GOT3 (cell line): ENCODE results near the gene C10orf90.

Experiments
- DNase-seq: peaks from one replicate; lab custom pipeline; 2025; ENCODE audit warnings: mixed read lengths; lab: John Stamatoyannopoulos, UW

The C10orf90 gene

DNA sequence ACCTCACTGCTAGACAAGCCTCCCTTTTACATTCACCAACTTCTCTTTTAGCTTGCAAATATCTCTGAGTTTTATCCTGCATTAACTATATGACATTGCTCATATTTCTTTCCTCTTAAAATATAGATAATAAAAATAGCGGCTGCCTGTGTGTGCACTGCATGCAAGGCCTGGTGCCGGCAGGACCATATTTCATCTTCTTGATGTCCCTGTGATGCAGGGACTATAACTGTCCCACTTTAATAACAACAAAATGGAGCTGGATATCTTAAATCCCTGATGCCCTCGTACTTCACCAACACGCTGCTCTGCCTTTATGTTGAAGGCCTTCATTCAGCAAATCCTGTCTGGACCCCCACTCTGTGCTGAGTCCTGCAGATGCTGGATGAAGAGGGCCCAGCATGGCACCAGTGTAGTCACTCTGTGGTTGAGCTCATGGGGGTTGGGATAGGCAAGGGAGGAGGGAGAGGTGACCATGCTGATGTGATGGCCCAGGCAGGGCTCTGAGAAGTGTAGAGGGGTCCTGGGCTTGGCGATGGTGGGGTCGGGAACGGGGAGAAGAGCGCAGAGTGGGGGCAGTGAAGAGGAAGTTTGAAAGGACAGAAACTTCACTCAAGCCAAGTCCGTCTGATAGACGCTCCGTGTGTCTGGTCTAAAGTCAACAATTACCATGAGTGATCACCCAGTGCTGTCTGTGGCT lies 40.4 kb downstream of the C10orf90 start:
- no peak for DNase-seq

DNA sequence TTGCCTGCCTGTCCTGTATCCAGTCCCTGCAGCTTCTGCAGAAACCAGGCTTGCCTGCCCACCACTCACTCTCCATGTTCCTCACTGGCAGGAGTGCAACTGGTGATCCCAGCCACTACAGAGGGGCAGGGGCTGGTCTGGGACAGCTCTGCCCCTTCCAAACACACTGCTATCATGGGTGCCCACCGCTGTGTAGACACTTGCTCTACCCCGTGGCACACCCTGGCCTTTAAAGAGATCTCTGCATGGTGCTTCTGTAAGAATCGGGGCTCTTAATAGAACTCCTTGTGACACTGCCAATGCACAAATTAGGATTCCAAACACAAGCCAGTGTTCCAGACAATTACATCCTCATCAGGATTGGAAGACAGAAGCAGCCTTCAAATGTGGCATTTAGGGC lies 41.7 kb downstream of the C10orf90 start:
- no peak for DNase-seq

DNA sequence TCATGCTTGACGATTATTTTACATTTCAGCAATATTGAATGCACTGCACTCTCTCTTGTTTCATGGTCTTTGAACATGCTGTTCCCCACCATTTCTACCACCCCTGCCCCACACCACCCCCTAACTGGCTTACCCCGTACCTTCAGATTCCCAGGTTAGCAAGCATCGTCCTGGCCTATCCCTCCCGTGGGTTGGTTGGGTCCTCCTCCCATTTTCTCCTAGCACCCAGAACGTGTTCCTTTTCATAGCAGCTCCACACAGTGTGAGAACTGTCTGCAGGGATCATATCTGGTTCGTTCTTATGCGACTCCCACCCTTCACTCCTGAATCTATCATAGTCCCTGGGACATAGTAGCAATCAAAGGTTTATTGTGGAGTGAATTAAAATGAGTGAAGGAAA lies 48.6 kb downstream of the C10orf90 start:
- DNase-seq: no peak

DNA sequence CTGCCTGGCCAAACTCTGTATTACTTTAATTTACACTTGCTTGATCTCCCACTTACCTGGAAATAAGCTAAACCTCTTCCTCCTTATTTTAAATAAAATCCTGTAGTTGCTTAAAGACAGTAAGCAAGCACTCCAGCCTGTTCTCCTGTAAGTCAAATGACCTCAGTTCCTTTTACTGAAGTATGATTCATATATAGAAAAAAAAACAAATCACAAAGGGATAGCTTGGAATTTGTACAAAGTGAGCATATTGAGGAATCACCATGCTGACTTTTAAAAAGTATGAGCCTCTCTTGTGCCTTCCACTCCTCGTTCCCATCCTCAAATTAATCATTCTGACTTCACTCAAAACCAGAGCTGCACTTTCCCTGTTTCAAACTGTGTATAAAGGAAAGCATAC lies 52.0 kb downstream of the C10orf90 start:
- DNase-seq: no peak

DNA sequence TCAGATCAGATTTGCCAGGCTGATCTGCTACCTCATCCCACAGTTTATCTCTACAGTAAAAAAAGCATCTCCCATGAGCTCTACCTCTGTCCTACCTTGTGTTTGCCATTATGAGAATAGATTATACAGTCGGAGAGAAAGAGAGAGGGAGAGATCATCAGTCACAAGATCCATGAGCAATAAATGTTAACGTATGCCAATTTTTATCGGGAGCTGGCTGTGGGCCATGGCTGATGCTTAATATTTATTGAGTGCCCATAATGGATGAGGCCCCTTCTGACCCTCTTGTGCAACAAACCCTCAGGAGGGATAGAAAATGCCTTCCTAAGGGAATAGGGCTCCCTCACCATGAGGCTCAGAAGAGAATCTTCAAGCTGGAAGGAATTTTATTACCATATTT lies 52.8 kb downstream of the C10orf90 start:
- DNase-seq: no peak

DNA sequence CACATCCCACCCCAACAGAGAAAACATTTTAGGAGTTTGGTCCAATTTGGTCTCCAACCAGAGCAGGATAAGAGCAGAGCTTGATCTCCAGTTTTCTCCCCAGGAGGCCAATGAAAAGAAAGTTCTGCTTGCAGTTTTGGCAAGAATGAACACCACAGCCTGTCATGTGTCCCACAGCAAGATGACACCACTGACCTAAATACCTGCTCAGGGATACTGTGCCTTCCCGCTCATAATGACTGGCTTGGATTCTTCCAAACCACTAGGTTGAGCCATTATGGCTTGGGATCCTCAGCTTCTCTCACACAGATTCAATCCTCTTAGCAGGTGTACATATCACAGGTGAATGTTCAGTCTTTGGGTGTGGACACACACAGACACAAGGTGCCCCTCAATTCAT lies 53.3 kb downstream of the C10orf90 start:
- no peak for DNase-seq

DNA sequence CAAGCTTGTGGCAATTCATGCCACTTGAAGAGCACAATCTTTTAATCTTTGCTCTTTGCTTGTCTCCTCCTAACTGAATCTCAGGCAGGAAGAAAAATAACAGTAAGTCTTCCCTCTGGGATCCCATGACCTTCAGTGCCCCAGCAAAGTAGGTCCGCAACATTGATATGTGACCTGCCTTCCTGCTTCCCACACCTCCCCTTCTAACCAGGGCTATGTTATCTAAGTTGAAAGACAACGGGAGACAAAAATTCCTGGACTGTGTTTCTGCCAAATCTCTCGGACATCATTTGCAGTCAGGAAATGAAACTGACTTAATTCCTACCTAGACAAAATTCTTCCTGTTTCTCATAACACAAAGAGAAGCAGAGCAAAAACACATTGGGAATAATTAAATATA lies 53.8 kb downstream of the C10orf90 start:
- DNase-seq: no peak

DNA sequence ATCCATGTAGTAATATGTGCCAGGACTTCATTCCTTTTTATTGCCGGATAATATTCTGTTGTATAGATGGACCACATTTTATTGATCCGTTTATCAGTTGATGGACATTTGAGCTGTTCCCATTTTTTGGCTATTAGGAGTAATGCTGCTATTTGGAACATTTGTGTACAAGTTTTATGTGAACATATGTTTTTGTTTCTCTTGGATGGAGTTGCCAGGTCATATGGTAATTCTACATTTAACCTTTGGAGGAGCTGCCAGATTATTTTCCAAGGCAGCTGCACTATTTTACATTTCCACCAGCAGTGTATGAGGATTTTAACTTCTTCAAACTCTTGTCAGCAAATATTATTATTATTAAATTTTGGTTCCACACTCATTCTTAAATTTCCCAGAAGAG lies 59.2 kb downstream of the C10orf90 start:
- no peak for DNase-seq

DNA sequence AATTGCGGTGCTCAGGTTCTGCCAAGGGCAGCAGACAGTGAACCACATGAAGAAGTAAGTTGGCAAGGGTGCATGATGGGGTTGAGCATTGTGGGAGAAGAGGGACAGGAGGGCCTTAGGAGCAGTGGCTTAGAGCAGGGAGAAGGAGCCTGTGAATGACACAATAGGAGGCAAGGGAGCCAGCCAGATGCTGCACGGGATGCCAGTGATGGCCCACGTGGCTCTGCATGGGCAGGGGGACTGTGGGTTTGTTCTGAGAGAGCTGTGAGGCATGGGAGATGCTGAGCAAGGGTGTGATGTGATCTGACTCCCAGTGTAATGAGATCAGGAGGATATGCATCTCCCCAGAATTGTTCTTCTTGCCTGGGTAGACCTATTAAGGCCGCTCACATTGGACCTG lies 60.9 kb downstream of the C10orf90 start:
- no peak for DNase-seq

DNA sequence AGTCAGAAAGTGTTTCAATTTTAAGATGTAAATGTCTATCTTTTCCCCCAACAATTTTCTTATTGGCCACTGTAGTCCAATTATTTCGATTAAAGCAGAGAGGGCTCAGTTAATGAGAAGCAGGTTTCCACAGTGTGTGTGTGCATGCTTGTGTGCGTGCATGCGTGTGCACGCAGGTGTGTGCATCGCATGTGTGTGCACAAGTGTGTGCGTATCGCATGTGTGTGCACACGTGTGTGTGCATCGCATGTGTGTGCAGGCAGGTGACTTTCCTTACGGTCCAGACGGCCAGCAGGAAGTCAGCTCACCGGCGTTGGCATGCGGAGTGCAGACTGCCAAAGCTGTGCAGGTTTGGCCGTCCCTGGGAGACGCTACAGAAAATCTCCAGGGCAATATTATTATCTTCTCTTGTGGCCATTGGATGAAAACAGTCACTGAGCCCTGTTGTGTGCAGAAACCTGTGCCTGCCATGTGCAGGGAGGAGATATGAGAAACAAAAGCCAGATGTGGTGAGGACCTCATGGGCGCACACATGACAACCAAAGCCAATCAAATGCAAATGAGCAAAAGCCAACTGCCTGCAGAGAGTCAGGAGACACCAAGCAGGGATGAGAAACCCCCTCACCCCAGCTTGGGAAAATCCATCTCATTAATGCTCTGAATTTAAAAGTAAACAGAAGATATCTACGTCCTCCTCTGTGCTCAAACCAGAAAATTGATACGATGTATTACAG lies 70.4 kb downstream of the C10orf90 start:
- no peak for DNase-seq

DNA sequence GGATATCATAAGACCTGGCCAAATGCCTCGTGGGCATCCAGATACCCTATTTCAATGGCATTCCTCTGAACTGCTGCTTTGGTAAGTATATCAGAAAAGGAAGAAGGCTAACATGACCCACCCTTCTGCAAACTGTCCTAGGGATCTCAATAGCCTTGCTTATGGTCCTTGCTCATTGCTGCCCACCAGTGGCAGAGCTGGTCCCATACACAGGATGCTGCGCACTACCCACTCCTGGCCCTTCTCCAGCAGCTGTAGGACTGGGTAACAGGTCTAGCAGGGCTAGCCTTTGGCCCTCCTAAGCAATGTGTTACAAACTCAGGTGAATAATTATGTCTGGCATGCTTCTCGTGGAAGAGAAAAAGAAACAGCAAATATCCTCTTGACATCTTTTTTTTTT lies 72.5 kb downstream of the C10orf90 start:
- no peak for DNase-seq

DNA sequence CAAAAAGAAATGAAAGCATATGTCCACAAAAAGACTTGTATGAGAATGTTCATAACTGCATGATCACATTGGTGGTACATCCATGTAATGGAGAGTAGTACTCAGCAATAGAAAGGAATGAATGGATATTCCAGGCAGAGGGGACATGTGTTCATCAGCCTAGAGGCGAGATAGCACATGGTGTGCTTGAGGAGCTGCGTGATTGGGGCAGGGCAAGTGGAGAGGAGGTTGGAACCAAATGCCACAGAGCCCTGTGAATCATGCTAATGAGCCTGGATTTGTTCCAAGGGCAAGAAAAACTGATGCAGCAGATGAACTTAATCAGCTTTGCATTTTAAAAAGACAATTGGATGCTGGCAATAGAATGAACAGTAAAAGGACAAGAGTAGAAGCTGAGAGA lies 73.3 kb downstream of the C10orf90 start:
- no peak for DNase-seq

DNA sequence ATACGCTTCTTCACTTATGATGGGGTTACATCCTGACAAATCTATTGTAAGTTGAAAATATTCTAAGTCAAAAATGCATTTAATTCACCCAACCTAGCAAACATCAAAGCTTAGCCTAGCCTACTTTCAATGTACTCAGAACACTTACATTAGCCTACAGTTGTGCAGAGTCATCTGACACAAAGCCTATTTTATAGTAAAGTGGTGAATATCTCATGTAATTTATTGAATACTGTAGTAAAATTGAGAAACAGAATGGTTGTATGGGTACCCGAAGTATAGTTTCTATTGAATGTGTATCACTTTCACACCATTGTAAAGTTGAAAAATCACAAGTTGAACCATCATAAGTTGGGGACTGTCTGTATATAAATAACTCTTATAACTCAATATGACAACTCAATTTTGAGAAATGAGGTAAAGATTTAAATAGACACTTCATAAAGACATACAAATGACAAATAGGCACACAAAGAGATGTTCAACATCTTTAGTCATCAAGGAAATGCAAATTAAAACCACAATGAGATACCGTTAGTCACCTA lies 73.9 kb downstream of the C10orf90 start:
- no peak for DNase-seq

DNA sequence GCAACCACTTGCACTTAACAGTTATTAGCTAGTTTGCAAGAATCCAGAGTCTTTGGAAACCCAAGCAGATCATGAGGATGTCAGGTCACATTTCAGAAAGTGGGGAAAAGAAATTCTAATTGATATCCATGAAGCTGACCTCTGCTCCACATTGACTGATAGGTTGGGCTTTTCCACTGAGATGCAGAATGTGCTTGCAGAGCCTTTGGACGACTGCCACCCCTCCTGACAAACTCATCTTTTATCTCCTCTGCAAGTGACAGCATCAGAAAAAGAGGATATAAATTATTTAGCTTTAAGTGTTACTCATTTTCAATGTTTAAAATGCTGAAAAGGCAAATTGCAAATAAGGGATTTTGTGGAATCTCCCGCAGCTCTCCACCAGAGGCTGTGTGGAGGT lies 75.3 kb downstream of the C10orf90 start:
- DNase-seq: no peak

DNA sequence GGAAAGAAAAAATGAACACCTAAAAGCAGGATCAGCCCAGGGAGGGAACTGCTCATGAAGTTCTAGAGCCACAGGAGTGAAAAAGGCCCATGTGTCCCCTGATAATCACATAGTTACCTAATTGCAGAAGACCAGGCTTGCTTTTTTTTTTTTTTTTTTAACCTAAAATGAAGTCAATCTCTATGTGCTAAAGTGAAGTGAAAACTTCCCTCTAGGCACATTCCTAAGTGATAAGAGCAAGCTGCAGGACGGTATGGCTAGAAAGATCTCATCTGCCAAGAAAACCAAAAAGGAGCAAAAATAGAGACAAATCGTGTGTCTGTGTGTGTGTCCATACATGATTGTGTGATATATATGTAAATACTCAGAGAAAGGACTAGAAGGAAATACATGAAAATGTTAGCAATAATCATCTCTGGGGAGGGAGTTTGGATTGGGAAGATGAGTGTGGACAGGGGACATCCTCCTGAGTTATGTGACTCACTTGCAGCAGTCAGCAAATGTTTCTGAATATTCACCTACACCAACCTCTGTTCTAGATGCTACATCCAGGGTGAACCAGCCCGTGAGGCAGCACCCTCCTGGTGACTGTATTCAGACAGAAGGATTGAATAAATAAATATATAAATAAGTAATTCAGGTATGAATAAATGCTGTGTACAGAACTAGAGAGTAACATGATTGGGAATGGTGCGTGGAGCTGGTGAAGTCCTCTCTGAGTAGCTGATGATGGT lies 76.4 kb downstream of the C10orf90 start:
- DNase-seq: no peak

DNA sequence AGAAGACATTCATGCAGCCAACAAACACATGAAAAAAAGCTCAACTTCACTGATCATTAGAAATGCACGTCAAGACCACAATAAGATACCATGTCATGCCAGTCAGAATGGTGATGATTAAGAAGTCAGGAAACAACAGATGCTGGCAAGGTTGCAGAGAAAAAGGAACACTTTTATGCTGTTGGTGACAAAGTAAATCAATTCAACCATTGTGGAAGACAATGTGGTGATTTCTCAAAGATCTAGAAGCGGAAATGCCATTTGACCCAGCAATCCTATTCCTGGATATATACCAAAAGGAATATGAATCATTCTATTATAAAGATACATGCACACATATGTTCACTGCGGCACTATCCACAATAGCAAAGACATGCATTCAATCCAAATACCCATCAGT lies 77.6 kb downstream of the C10orf90 start:
- DNase-seq: no peak

DNA sequence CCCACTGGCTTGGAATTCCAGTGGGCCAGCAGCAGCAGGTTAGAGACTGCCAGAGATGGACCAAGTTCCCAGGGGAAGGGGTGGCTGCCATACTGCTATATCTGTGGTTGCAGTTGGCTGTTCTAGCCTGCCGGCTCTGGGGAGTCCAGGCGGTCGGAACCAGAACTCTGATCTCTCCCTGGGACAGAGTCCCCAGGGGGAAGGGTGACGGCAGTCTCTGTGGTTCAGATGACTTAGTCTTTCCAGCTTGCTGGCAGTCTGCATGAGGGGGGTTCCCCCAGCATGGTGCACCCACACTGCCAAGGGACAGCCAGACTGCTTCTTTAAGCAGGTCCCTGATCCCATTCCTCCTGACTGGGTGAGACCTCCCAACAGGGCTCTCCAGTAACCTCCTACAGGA lies 82.5 kb downstream of the C10orf90 start:
- DNase-seq: no peak

DNA sequence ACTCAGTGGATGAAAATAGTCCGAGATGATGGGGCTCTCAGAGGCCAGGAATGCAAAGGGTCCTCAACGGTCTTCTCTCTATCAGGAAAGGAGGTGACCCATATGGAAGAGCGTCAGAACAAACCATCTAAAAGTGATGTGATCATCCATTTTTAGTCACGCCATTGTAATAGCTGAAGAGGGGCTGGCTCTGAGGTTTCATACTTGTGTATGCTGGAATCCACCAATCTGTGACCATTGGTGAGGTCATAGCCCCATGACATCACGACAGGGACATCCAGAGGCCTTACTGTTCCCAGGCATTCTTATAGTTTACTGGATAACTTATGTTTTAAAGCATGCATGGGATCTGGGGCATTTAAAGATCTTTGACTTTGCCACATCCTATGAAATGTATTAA lies 83.6 kb downstream of the C10orf90 start:
- DNase-seq: no peak

DNA sequence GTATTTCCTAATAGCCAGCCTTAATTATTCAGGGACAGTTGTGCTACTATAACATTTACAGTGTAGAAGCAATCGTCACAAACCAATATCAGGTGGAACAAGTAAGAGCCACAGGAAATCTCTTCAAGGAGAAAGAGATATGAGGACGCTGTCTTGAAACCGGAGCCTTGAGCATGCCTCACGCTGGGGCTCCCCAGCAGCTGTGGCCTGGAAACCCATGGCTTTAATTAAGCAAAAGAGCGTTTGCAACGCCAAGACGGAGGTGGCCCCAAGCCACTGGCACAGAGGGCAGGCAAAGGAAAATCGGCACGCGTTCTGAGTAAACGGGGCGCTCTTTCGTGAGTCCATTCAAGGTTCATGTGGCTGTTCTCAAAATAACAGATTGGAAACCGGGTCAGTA lies 84.4 kb downstream of the C10orf90 start:
- no peak for DNase-seq

DNA sequence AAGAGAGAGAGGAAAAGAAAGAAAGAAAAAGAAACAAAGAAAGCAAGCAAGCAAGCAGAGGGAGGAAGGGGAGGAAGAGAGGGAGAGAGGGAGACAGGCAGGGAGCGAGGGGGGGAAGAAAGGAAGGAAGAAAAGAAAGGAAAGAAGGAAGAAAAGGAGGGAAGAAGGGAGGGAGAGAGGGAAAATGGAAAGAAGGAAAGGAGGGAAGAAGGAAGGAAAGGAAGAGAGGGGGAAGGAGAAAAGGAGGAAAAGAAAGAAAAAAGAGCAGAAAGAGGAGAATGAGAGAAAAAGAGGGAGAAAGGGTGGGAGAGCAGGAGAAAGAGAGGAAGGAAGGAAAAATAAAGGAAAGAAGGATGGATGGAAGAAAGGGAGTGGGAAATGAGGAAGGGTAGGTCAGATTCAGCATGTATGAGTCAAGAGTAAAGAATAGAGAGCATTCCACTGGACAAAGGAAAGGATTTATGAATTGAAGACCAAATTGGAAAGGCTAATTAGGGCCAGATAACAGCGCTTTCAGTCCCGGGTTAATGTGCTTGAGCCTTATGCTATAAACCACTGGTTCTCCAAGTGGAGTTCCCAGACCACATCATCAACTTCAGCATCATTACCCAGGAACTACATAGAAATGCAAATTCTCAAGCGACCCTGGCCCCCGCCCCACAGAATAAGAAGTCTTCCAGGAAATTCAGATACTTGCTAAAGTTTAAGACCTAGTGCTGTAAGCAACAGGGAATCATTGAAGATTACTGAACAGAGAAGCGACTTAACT lies 85.1 kb downstream of the C10orf90 start:
- DNase-seq: no peak

DNA sequence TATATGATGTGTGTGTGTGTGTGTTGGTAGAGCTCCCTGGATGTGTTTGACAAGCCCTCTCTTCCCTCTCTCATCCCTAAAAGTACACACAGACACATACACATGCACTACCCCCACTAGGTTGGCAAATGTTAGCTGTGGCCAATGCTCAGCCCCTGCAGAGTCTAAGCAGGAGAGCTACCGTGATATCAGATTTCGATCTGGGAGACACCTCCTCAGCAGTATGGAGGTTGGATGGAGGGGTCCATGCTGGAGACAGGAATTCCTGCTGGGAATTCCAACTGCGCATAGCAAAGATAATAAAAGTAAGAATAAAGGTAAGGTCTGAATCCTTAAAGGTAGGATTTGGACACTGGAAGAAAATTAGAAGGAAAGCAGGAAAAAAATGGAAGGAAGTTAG lies 85.7 kb downstream of the C10orf90 start:
- no peak for DNase-seq

DNA sequence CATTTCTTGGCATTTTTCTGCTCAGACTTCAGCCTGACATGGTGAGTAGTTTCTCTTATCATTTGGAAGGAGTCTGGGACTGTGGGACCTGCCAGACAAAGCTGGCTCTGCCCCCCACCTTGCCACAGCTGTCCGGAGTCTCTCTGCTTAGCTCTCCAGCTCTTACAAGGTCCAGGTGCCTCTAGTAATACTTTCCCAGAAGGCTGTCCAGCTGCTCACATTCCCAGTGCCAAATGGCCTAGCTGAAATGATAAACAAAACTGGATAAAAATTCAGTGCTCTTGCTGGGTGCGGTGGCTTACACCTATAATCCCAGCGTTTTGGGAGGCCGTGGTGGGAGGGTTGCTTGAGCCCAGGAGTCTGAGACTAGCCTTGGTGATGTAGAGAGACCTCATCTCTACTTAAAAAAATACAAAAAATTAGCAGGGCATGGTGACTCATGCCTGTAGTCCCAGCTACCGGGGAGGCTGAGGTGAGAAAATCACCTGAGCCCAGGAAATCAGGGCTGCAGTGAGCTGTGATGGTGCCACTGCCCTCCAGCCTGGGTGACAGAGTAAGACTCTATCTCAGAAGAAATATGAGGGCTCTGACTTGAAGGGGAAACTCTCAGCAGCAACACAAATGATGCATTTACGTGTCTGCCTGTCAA lies 86.8 kb downstream of the C10orf90 start:
- DNase-seq: no peak
